ENCODE measurements around the gene KMT2D.

Gene KMT2D

GRCh38 chr12:49013428-49013827 lies 47.2 kb downstream of the KMT2D start:
- DNase-seq, result no peak

GRCh38 chr12:49012739-49013138 lies 47.9 kb downstream of the KMT2D start:
- no peak for DNase-seq
